ENCODE results near the gene ST8SIA1. TPM values are rescaled to one million over a fixed set of nuclear protein-coding genes. Genes with fewer than 3 reads are reported as not detected.

The ST8SIA1 gene
- total RNA-seq, 1 donor from 2014 or later = 7.7 TPM

DNA sequence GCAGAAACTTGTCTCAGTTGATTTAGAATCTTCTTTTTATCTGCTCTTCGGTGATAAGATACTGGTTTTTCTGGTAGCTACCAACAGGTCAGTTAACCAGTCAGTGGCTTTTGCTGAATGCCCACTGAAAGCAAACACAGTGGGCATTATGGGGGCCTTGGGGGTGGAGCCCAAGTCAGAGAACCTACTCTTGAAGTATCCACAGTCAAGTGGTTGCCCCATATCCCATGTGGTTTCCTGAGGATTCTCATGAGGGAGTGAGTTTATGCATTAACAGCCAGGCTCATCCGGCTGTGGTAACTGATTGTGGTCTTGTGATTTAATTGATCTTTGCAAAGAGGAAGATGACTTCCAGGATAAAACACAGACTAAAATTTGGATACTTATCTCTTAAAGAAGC lies 83.7 kb downstream of the ST8SIA1 start:
- Histone ChIP-seq H3K36me3 (ENCODE audit: insufficient read depth, low read length) (no peaks in the 10 kb centered on the region), H2AFZ (ENCODE audit: low read depth, low read length) (no peak overlapping the region), H3K79me2 (ENCODE audit: insufficient read depth, low read length) (no peaks in the 10 kb centered on the region), H4K20me1 (ENCODE audit: insufficient read depth, low read length) (no peaks in the 10 kb centered on the region), H3K9me3 (ENCODE audit: insufficient read depth, low read depth, low read length) (no peaks in the 10 kb centered on the region), H3K4me1 (ENCODE audit: insufficient read depth, low read length) (peaks cover 1% of the 10 kb centered on the region), H3K4me3 (ENCODE audit: insufficient read depth, low read depth, low read length) (no peak overlapping the region), H3K9ac (ENCODE audit: low read length) (no peak overlapping the region), H3K27me3 (ENCODE audit: insufficient read depth, low read length) (no peaks in the 10 kb centered on the region), H3K27ac (ENCODE audit: low read depth, low read length) (no peak overlapping the region), H3K4me2 (ENCODE audit: low read length) (no peak overlapping the region)
- Mint-ChIP-seq H3K27me3 (ENCODE audit: low read depth, unreplicated experiment) (no peaks in the 10 kb centered on the region), H3K4me1 (ENCODE audit: low read depth, unreplicated experiment) (no peaks in the 10 kb centered on the region), H3K36me3 (ENCODE audit: low read depth, unreplicated experiment) (peaks cover 4% of the 10 kb centered on the region), H3K27ac (ENCODE audit: unreplicated experiment) (no peak overlapping the region), H3K9me3 (ENCODE audit: unreplicated experiment) (no peaks in the 10 kb centered on the region), H3K4me3 (ENCODE audit: unreplicated experiment) (no peak overlapping the region)
- DNase-seq (ENCODE audit: low read depth) (no peak), FAIRE-seq (no peak)
- TF ChIP-seq EZH2 (IDR thresholded peaks at IDR 0.05; ENCODE audit: insufficient read depth, low read length) = no peak
- no peak for TF ChIP-seq CTCF (IDR thresholded peaks at IDR 0.05; ENCODE audit: insufficient read depth, low read depth, low read length)

DNA sequence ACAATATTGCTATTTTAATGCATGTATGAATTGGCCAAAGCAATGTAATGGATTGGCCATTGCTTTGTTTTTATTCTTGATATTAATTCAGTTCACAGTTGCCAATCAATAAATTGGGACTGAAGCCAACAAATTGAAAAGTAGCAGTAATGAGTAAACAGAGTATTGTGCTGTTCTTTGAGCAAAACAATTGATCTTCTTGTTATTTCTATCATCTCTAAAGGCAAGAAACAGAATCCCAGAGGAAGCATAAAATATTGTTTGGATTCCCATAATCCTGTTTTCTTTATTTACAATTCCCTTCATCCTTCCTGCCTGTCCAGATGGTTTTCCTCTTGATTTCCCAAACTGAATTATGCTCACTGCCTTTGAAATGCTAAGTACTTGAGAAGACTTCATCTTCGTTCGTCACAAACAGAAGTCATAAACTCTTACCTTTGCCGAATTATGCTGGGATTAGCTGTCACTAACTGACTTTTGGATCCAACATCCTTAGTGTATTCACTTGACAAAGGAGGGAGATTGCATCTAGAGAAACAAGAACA lies 85.9 kb downstream of the ST8SIA1 start:
- H3K4me3 ChIP-seq (ENCODE audit: insufficient read depth, low read depth, low read length) = no peak overlapping the region
- peaks cover 4% of the 10 kb centered on the region for H3K36me3 Mint-ChIP-seq (ENCODE audit: low read depth, unreplicated experiment)
- H3K36me3 ChIP-seq (ENCODE audit: insufficient read depth, low read length) = no peaks in the 10 kb centered on the region
- no peaks in the 10 kb centered on the region for H3K4me1 Mint-ChIP-seq (ENCODE audit: low read depth, unreplicated experiment)
- H4K20me1 ChIP-seq (ENCODE audit: insufficient read depth, low read length) = no peaks in the 10 kb centered on the region
- DNase-seq (ENCODE audit: low read depth) = no peak
- H3K27ac Mint-ChIP-seq (ENCODE audit: unreplicated experiment) = no peak overlapping the region
- H3K4me1 ChIP-seq (ENCODE audit: insufficient read depth, low read length) = no peaks in the 10 kb centered on the region
- H3K4me3 Mint-ChIP-seq (ENCODE audit: unreplicated experiment) = no peak overlapping the region
- H3K79me2 ChIP-seq (ENCODE audit: insufficient read depth, low read length) = no peaks in the 10 kb centered on the region
- H3K9ac ChIP-seq (ENCODE audit: low read length) = no peak overlapping the region
- no peak overlapping the region for H3K27ac ChIP-seq (ENCODE audit: low read depth, low read length)
- no peaks in the 10 kb centered on the region for H3K9me3 Mint-ChIP-seq (ENCODE audit: unreplicated experiment)
- no peaks in the 10 kb centered on the region for H3K27me3 Mint-ChIP-seq (ENCODE audit: low read depth, unreplicated experiment)
- TF ChIP-seq EZH2 (IDR thresholded peaks at IDR 0.05; ENCODE audit: insufficient read depth, low read length) (no peak), CTCF (IDR thresholded peaks at IDR 0.05; ENCODE audit: insufficient read depth, low read depth, low read length) (no peak)
- no peaks in the 10 kb centered on the region for H3K9me3 ChIP-seq (ENCODE audit: insufficient read depth, low read depth, low read length)
- no peak for FAIRE-seq
- H3K4me2 ChIP-seq (ENCODE audit: low read length) = no peak overlapping the region
- H2AFZ ChIP-seq (ENCODE audit: low read depth, low read length) = no peak overlapping the region
- no peaks in the 10 kb centered on the region for H3K27me3 ChIP-seq (ENCODE audit: insufficient read depth, low read length)

- Histone ChIP-seq H3K79me2 (ENCODE audit: insufficient read depth, low read length) (no peaks in the 10 kb centered on the region), H4K20me1 (ENCODE audit: insufficient read depth, low read length) (no peaks in the 10 kb centered on the region), H3K36me3 (ENCODE audit: insufficient read depth, low read length) (no peaks in the 10 kb centered on the region), H3K27ac (ENCODE audit: low read depth, low read length) (no peak overlapping the region), H3K4me1 (ENCODE audit: insufficient read depth, low read length) (no peaks in the 10 kb centered on the region), H3K27me3 (ENCODE audit: insufficient read depth, low read length) (no peaks in the 10 kb centered on the region), H3K9ac (ENCODE audit: low read length) (no peak overlapping the region), H3K4me3 (ENCODE audit: insufficient read depth, low read depth, low read length) (no peak overlapping the region), H3K4me2 (ENCODE audit: low read length) (no peak overlapping the region), H2AFZ (ENCODE audit: low read depth, low read length) (no peak overlapping the region), H3K9me3 (ENCODE audit: insufficient read depth, low read depth, low read length) (no peaks in the 10 kb centered on the region)
- H3K36me3 Mint-ChIP-seq (ENCODE audit: low read depth, unreplicated experiment) = peaks cover 4% of the 10 kb centered on the region
- H3K27me3 Mint-ChIP-seq (ENCODE audit: low read depth, unreplicated experiment) = no peaks in the 10 kb centered on the region
- TF ChIP-seq CTCF (IDR thresholded peaks at IDR 0.05; ENCODE audit: insufficient read depth, low read depth, low read length) = no peak
- no peaks in the 10 kb centered on the region for H3K9me3 Mint-ChIP-seq (ENCODE audit: unreplicated experiment)
- DNase-seq (ENCODE audit: low read depth) (no peak), FAIRE-seq (no peak)
- no peak overlapping the region for H3K4me3 Mint-ChIP-seq (ENCODE audit: unreplicated experiment)
- H3K4me1 Mint-ChIP-seq (ENCODE audit: low read depth, unreplicated experiment) = no peaks in the 10 kb centered on the region
- H3K27ac Mint-ChIP-seq (ENCODE audit: unreplicated experiment) = no peak overlapping the region
Measured at GRCh38 chr12:22248121-22248520, 86.4 kb downstream of the ST8SIA1 start.
